ENCODE results near the gene DHRS11.

DNA sequence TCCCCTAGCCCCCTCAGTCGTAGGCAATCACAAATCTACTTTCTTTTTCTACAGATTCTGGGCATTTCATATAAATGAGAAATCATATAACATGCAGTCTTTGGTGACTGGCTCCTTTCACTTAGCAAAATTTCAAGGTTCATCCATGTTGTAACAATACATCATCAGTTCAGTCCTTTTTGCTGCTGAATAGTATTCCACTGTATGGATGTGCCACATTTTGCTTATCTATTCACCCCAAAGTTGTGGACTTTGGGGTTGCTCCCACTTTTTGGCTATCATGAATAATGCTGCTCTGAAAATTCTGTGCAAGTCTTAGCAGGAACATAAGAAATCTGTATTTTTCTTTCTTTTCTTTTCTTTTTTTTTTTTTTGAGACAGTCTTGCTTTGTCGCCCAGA lies 48.7 kb downstream of the DHRS11 start:
- TF ChIP-seq RCOR1 (IDR thresholded peaks at IDR 0.05; ENCODE audit: insufficient replicate concordance, low read length): no peak
- TF ChIP-seq, protein P1, sequence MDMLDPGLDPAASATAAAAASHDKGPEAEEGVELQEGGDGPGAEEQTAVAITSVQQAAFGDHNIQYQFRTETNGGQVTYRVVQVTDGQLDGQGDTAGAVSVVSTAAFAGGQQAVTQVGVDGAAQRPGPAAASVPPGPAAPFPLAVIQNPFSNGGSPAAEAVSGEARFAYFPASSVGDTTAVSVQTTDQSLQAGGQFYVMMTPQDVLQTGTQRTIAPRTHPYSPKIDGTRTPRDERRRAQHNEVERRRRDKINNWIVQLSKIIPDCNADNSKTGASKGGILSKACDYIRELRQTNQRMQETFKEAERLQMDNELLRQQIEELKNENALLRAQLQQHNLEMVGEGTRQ (IDR thresholded peaks at IDR 0.05; ENCODE audit: low read depth, low read length): no peak
